Dedifferentiated amniotic fluid mesenchymal stem cell (primary cell): ENCODE data around the gene CHN2.
"Not testable (repeated sequence)": the region's sequence is repeated elsewhere in the genome, so short reads cannot be mapped to it uniquely, and the experiment has no call there.

Experiments used
- DNase-seq: peaks from one replicate; pipeline ENCODE4 v3.0.0-alpha.2; 2016; ENCODE audit errors: extremely low spot score

CHN2 gene

GRCh38 chr7:29496355-29497020 lies 301.9 kb downstream of the CHN2 start:
- DNase-seq, result no peak

- no peak for DNase-seq
Observed at GRCh38 chr7:29499932-29500331, 305.4 kb downstream of the CHN2 start.

GRCh38 chr7:29500719-29501118 lies 306.1 kb downstream of the CHN2 start:
- no peak for DNase-seq

- no peak for DNase-seq
Observed at GRCh38 chr7:29502133-29502532, 307.6 kb downstream of the CHN2 start.

GRCh38 chr7:29505931-29506330 lies 311.4 kb downstream of the CHN2 start:
- DNase-seq, result no peak

GRCh38 chr7:29508608-29509007 lies 314.0 kb downstream of the CHN2 start:
- no peak for DNase-seq

- DNase-seq, result no peak
Observed at GRCh38 chr7:29510028-29510427, 315.5 kb downstream of the CHN2 start.

GRCh38 chr7:29511337-29511736 lies 316.8 kb downstream of the CHN2 start:
- DNase-seq, result no peak

- DNase-seq, result no peak
Observed at GRCh38 chr7:29511851-29512250, 317.3 kb downstream of the CHN2 start.

GRCh38 chr7:29516491-29516890 lies 321.9 kb downstream of the CHN2 start:
- no peak for DNase-seq

- DNase-seq, result no peak
Observed at GRCh38 chr7:29518616-29519015, 324.0 kb downstream of the CHN2 start.

- no peak for DNase-seq
Observed at GRCh38 chr7:29523728-29524127, 329.2 kb downstream of the CHN2 start.

- DNase-seq, result no peak
Observed at GRCh38 chr7:29527505-29528108, 333.0 kb downstream of the CHN2 start.

- DNase-seq, result not testable (repeated sequence)
Observed at GRCh38 chr7:29528526-29528925, 334.0 kb downstream of the CHN2 start.
